ENCODE data around the gene NCEH1. TPM values are rescaled to one million over a fixed set of nuclear protein-coding genes. Genes with fewer than 3 reads are reported as not detected.
"Not testable (repeated sequence)": the region's sequence is repeated elsewhere in the genome, so short reads cannot be mapped to it uniquely, and the experiment has no call there.

NCEH1 gene
- total and polyA plus RNA-seq, 10 donors, result 3.8 to 30.7 (median 16.9) TPM

- no peak for TF ChIP-seq POLR2A (IDR thresholded peaks at IDR 0.05)
- no peak for TF ChIP-seq POLR2AphosphoS5 (IDR thresholded peaks at IDR 0.05)
- TF ChIP-seq CTCF (IDR thresholded peaks at IDR 0.05 in 8 of 11, conservative IDR thresholded peaks at IDR 0.05 in 3 of 11), result no peak
- H3K9me3 ChIP-seq, result no peaks in the 10 kb centered on the region
- no peak for DNase-seq
- peaks cover 12 to 27% (median 22%) of the 10 kb centered on the region in 6 donors for H3K4me1 ChIP-seq
- 82 to 99% (median 95%) methylated on average over 3 of the region's 3 CpGs for WGBS, 5 donors
- no peaks in the 10 kb centered on the region for H3K27me3 ChIP-seq (replicated peaks in 1 of 7)
- no peaks in the 10 kb centered on the region for H3K36me3 ChIP-seq
- intact Hi-C loops (cut with DNase I; ENCODE audit: low total_unique reads), result no loop called here
- H3K27ac ChIP-seq, result no peak overlapping the region
- H3K4me3 ChIP-seq, result no peak overlapping the region
Measured at GRCh38 chr3:172598904-172599303, 112.0 kb downstream of the NCEH1 start.

- peak overlapping the region in 1 of 8 donors; percentile 61 for H3K4me3 ChIP-seq
Measured at GRCh38 chr3:172596394-172596706, 114.5 kb downstream of the NCEH1 start.

GRCh38 chr3:172595664-172596393 lies 115.0 kb downstream of the NCEH1 start:
- peak overlapping the region; percentile 57 to 88 (median 82) for H3K27ac ChIP-seq

More at GRCh38 chr3:172596394-172596706, 114.5 kb downstream of the NCEH1 start:
- Histone ChIP-seq H3K27me3 (replicated peaks in 1 of 7) (no peaks in the 10 kb centered on the region), H3K9me3 (no peaks in the 10 kb centered on the region), H3K27ac (peak overlapping the region in 7 of 8 donors; percentile 57 to 88 (median 84)), H3K4me1 (peaks cover 13 to 52% (median 43%) of the 10 kb centered on the region in 6 donors), H3K36me3 (no peaks in the 10 kb centered on the region)
- 28 to 54% (median 32%) methylated on average over 2 of the region's 2 CpGs for WGBS, 5 donors
- TF ChIP-seq POLR2AphosphoS5 (IDR thresholded peaks at IDR 0.05) (no peak), CTCF (IDR thresholded peaks at IDR 0.05 in 8 of 11, conservative IDR thresholded peaks at IDR 0.05 in 3 of 11) (peak in 6 of 11 experiments; percentile 5 to 43 (median 32))
- intact Hi-C loops (cut with DNase I; ENCODE audit: low total_unique reads), result loop anchor here (2.0 kb wide), 2 partner anchors 76 to 106 kb away; no protein-coding TSS in a partner anchor
- DNase-seq, result no peak

DNA sequence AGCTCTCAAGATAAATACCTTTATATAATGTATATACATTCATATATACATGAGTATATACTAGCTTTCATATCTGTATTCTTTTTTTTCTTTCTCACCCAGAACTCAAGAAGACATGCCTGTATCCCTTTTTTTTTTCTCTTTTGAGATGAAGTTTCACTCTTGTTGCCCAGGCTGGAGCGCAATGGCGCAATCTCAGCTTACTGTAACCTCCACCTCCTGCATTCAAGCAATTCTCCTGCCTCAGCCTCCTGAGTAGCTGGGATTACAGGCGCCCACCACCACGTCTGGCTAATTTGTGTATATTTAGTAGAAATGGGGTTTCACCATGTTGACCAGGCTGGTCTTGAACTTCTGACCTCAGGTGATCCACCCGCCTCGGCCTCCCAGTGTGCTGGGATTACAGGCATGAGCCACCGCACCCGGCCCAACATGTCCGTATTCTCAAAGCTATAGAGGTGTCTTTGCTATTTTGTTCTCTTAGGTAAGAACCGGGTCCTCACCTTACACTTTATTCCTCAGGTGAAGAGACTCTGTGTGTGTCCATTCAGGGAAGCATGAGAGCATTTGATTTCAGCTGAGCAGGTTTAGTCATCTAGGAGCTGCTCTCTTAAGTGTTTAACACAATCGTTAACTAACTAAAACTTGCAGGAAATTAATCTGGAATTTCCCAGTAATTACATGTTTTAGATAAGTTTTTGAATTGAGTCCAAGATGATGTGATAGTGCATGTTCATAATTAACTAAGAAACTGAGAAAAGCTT lies 115.8 kb downstream of the NCEH1 start:
- H3K27me3 ChIP-seq (replicated peaks in 1 of 7); DNase-seq; intact Hi-C loops (cut with DNase I; ENCODE audit: low total_unique reads); H3K9me3 ChIP-seq; H3K36me3 ChIP-seq: not testable (repeated sequence)
- Histone ChIP-seq H3K4me1 (peaks cover 13 to 59% (median 44%) of the 10 kb centered on the region in 6 donors), H3K4me3 (peak overlapping the region in 1 of 8 donors; percentile 61), H3K27ac (peak overlapping the region; percentile 57 to 88 (median 82))
- WGBS, 5 donors, result 76 to 83% (median 77%) methylated on average over 11 of the region's 11 CpGs

More at GRCh38 chr3:172595664-172596393, 115.0 kb downstream of the NCEH1 start:
- H3K4me1 ChIP-seq, result peaks cover 13 to 57% (median 44%) of the 10 kb centered on the region in 6 donors
- intact Hi-C loops (cut with DNase I; ENCODE audit: low total_unique reads), result loop anchor here (2.0 kb wide), 2 partner anchors 75 to 105 kb away; no protein-coding TSS in a partner anchor
- WGBS, 5 donors, result 1 to 3% (median 2%) methylated on average over 7 of the region's 7 CpGs
- no peak for DNase-seq
- no peaks in the 10 kb centered on the region for H3K27me3 ChIP-seq (replicated peaks in 1 of 7)
- peak overlapping the region in 6 of 8 donors; percentile 1 to 61 (median 20) for H3K4me3 ChIP-seq
- H3K9me3 ChIP-seq, result no peaks in the 10 kb centered on the region
- H3K36me3 ChIP-seq, result no peaks in the 10 kb centered on the region
- TF ChIP-seq POLR2AphosphoS5 (IDR thresholded peaks at IDR 0.05) (no peak), CTCF (IDR thresholded peaks at IDR 0.05 in 8 of 11, conservative IDR thresholded peaks at IDR 0.05 in 3 of 11) (peak; percentile 74 to 92 (median 86)), POLR2A (IDR thresholded peaks at IDR 0.05) (no peak)

All from spleen (tissue), 11 donors.